K562 (cell line): ENCODE results near the gene BBC3. TPM values are rescaled to one million over a fixed set of nuclear protein-coding genes. Genes with fewer than 3 reads are reported as not detected.

Experiments used
- ATF1 ChIP-seq, 2 experiments: fragments of 450-650 bp in 1 of 2; IDR thresholded peaks; 2 replicates each; pipeline ENCODE4 v1.6.1; 2016; ENCODE audit warnings: missing compliant biosample characterization in 1 of 2, missing genetic modification characterization in 1 of 2
- DIDO1 ChIP-seq: fragments of 450-650 bp; IDR thresholded peaks from 2 replicates; pipeline ENCODE4 v1.6.1; 2016; ENCODE audit warnings: low read depth, missing biosample characterization, missing genetic modification characterization
- DMBX1 ChIP-seq: fragments of 250-450 bp; sonication (Bioruptor Pico); IDR thresholded peaks from 2 replicates; pipeline ENCODE4 v1.8.0; 2022; ENCODE audit warnings: inconsistent platforms, mild to moderate bottlenecking, moderate library complexity, borderline replicate concordance
- FOXA3 ChIP-seq, 2 experiments: fragments of 450-650 bp in 1 of 2; sonication (generic) in 1 of 2; formaldehyde crosslinking; IDR thresholded peaks in 1 of 2; conservative IDR thresholded peaks in 1 of 2; 2 replicates each; pipeline versions ENCODE4 v1.4.0 to v1.8.0; 2020 to 2022; ENCODE audit warnings: mild to moderate bottlenecking in 2 of 2, missing genetic modification reagents in 1 of 2
- HDAC2 ChIP-seq: fragments of 450-650 bp; IDR thresholded peaks from 2 replicates; pipeline ENCODE4 v1.6.1; 2016; ENCODE audit warnings: mild to moderate bottlenecking
- HMG20A ChIP-seq: fragments of 450-650 bp; formaldehyde crosslinking; conservative IDR thresholded peaks from 2 replicates; pipeline ENCODE4 v1.4.0; 2020; ENCODE audit warnings: mild to moderate bottlenecking, mixed read lengths
- HOXB6 ChIP-seq: fragments of 250-450 bp; sonication (Bioruptor Pico); IDR thresholded peaks from 2 replicates; pipeline ENCODE4 v1.5.1; 2022; ENCODE audit warnings: mild to moderate bottlenecking, borderline replicate concordance
- KLF1 ChIP-seq: fragments of 450-650 bp; IDR thresholded peaks from 2 replicates; pipeline ENCODE4 v1.6.1; 2016; ENCODE audit warnings: missing genetic modification characterization, missing compliant biosample characterization
- NR2C2 ChIP-seq, 2 experiments: fragments of 200-800 bp in 1 of 2; sonication (Bioruptor generic) in 1 of 2; sonication (generic) in 1 of 2; formaldehyde crosslinking in 1 of 2; IDR thresholded peaks; 2 replicates each; pipeline versions ENCODE4 v1.6.1 to v1.8.0; 2016 to 2022; ENCODE audit warnings: mild to moderate bottlenecking in 1 of 2, missing compliant biosample characterization in 1 of 2, missing genetic modification characterization in 1 of 2, missing genetic modification reagents in 1 of 2
- PKNOX1 ChIP-seq: fragments of 450-650 bp; IDR thresholded peaks from 2 replicates; pipeline ENCODE4 v1.6.1; 2016
- RBFOX2 ChIP-seq: fragments of 200-400 bp; formaldehyde crosslinking; IDR thresholded peaks from 2 replicates; pipeline ENCODE4 v1.6.1; 2017; ENCODE audit warnings: low read depth, mild to moderate bottlenecking, low read length, moderate library complexity
- RERE ChIP-seq: sonication (generic); formaldehyde crosslinking; IDR thresholded peaks from 2 replicates; pipeline ENCODE4 v1.8.0; 2023; ENCODE audit warnings: missing genetic modification reagents, mild to moderate bottlenecking, borderline replicate concordance
- TFAP4 ChIP-seq: sonication (generic); formaldehyde crosslinking; IDR thresholded peaks from 2 replicates; pipeline ENCODE4 v1.8.0; 2022; ENCODE audit warnings: missing genetic modification reagents, mild to moderate bottlenecking, moderate library complexity, borderline replicate concordance
- ZBTB8A ChIP-seq: fragments of 450-650 bp; IDR thresholded peaks from 2 replicates; pipeline ENCODE4 v1.6.1; 2018; ENCODE audit warnings: mild to moderate bottlenecking, moderate library complexity; ENCODE audit not compliant: partially characterized antibody
- ZC3H4 ChIP-seq: sonication (generic); formaldehyde crosslinking; IDR thresholded peaks from 2 replicates; pipeline ENCODE4 v1.9.0; 2021; ENCODE audit warnings: missing genetic modification reagents, borderline replicate concordance
- ZFP1 ChIP-seq: fragments of 450-650 bp; formaldehyde crosslinking; IDR thresholded peaks from 2 replicates; pipeline ENCODE4 v1.4.0; 2020; ENCODE audit warnings: mild to moderate bottlenecking, mixed read lengths
- ZNF184 ChIP-seq: sonication (generic); formaldehyde crosslinking; IDR thresholded peaks from 2 replicates; pipeline ENCODE4 v1.5.0; 2020; ENCODE audit warnings: missing genetic modification reagents
- ZNF445 ChIP-seq: fragments of 250-450 bp; sonication (Bioruptor Pico); IDR thresholded peaks from 2 replicates; pipeline ENCODE4 v1.4.0; 2020; ENCODE audit warnings: low read depth, mild to moderate bottlenecking, moderate library complexity
- ZNF830 ChIP-seq: fragments of 250-450 bp; sonication (Bioruptor Pico); IDR thresholded peaks from 2 replicates; pipeline ENCODE4 v1.5.0; 2021; ENCODE audit warnings: mild to moderate bottlenecking
- polyA plus RNA-seq, 8 experiments: library from polyadenylated mRNA; depleted of rRNA in 4 of 8; stranded (reverse) in 5 of 8; unstranded in 3 of 8; fragments of >200 nt; fragmentation: Nextera tagmentation in 2 of 8; fragmentation: Illumina TruSeq in 1 of 8; extraction: Ambion mirVana in 2 of 8; extraction: Trizol in 1 of 8; gene quantifications; 2 replicates each; pipeline versions ENCODE4 v1.2.1 to v1.2.3, GENCODE V29; 2011 to 2014; ENCODE audit warnings: inconsistent platforms in 1 of 8, missing spikeins in 1 of 8
- total RNA-seq, 7 experiments: library from RNA; depleted of rRNA in 6 of 7; stranded (reverse); fragments of >200 nt in 6 of 7; fragmentation: Illumina TruSeq in 2 of 7; extraction: Trizol in 2 of 7; gene quantifications; 2 replicates each; pipeline versions ENCODE4 v1.2.1 to v1.2.3, GENCODE V29; 2011 to 2021; ENCODE audit warnings: low replicate concordance in 1 of 7

BBC3 gene
- total and polyA plus RNA-seq, 9 of the 15 experiments (the other 6 are each of a cell fraction or from before 2014, with no cell fraction given) = 0.15 to 30.7 (median 4.8) TPM

DNA sequence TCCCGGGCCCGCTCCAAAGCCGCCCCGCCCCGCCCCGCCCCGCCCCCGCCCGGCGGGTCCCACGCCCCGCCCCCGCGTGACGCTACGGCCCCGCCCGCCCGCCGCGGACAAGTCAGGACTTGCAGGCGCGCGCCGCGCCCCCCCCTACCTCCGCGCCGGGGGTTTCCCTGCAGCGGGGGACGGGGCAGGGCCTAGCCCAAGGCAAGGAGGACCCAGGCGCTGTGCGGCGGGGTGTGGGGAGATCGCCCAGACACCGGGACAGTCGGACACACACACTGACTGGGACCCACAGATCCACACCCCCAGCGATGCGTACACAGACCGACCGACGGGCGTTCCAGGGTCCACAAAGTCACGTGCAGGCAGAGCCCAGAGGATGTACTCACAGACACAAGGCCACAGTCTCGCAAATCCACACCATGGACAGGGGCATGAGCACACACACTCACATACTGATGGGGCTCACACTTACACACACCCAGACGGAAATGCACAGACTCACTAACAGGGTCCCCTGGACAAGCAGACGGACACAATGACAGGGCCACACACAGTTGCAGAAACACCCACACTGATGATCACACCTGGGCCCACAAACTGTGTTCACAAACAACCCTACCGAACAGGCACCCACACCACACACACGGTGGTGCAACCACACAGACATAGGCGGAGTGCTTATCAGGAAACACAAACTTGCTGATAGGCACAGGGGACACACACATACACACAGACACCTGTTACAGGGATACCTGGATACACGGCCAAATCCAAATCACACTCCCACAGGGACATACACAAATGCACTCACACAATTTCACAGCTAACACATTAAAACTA is 436 bp upstream of the BBC3 start (continued):
- TF ChIP-seq TFAP4 = peak; percentile 62; the same call in 1 of the 2 replicates
- no peak for TF ChIP-seq ZFP1 (CRISPR knock-in tag)
- 0 out of 2 replicates have a peak, but pooled peaks have one; percentile 20 for TF ChIP-seq DMBX1
- TF ChIP-seq KLF1 (tag) = peak; percentile 49; the same call in 1 of the 2 replicates
- TF ChIP-seq ZNF830 (CRISPR knock-in tag) = 0 out of 2 replicates have a peak, but pooled peaks have one; percentile 47
- 0 out of 2 replicates have a peak, but pooled peaks have one; percentile 18 for TF ChIP-seq PKNOX1
- TF ChIP-seq NR2C2 (CRISPR knock-in tag; IDR thresholded peaks at IDR 0.05) = peak; percentile 52; the same call in 1 of the 2 replicates
- TF ChIP-seq NR2C2 (tag; IDR thresholded peaks at IDR 0.05) = 0 out of 2 replicates have a peak, but pooled peaks have one; percentile 2
- TF ChIP-seq DIDO1 = no peak
- TF ChIP-seq HDAC2 = peak; percentile 39; the same call in 1 of the 2 replicates
- no peak for TF ChIP-seq ZNF184 (CRISPR knock-in tag)
- peak; percentile 26 for TF ChIP-seq RBFOX2
- no peak for TF ChIP-seq ZNF445 (CRISPR knock-in tag)
- no peak for TF ChIP-seq HOXB6 (CRISPR knock-in tag)
- TF ChIP-seq RERE (CRISPR knock-in tag) = no peak
- TF ChIP-seq ATF1 (CRISPR knock-in tag; IDR thresholded peaks at IDR 0.05) = no peak
- peak; percentile 68 for TF ChIP-seq ATF1 (tag; IDR thresholded peaks at IDR 0.05)
- no peak for TF ChIP-seq HMG20A (CRISPR knock-in tag)
- no peak for TF ChIP-seq ZBTB8A
- 0 out of 4 replicates have a peak, but pooled peaks of 1 of the 2 experiments have one; percentile 64 for TF ChIP-seq FOXA3 (CRISPR knock-in tag; conservative IDR thresholded peaks at IDR 0.05 in 1 of 2, IDR thresholded peaks at IDR 0.05 in 1 of 2)
- TF ChIP-seq ZC3H4 = peak; percentile 78; the same call in 1 of the 2 replicates
